Measurements from ENCODE around the gene AFDN.

- TF ChIP-seq CTCF (IDR thresholded peaks at IDR 0.05; ENCODE audit: insufficient read depth, low read length, poor library complexity, severe bottlenecking) (no peak), EZH2phosphoT487 (conservative IDR thresholded peaks at IDR 0.05; ENCODE audit: low read length) (no peak)
Measured at GRCh38 chr6:167778497-167779128, 48.1 kb upstream of the AFDN start.

All from SU-DHL-6 (cell line).